ENCODE results near the gene PDZRN3.

DNA sequence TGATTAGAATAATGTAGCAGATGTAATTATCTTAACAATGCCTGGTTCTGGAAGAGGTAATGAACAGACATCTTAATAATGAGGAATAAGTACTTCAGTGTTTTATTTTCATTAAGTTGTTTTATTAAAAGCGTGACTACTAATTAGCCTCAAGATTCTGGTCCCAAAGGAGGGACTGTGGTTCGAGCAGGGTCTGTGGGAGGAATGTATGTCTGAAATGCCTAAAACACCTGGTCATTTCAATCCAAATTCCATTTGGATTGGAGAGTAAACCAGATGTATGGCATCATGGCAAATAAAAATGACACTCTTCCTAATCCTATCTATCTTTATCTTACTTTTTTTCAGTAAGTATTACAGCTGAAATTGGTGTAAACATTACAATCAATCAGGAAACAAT lies 243.2 kb downstream of the PDZRN3 start:
- TF ChIP-seq FOXA1 (IDR thresholded peaks at IDR 0.05) (no peak), ELF4 (IDR thresholded peaks at IDR 0.05) (no peak)
